Measurements from ENCODE around the gene DCXR.

- no peak for TF ChIP-seq POLR2A (IDR thresholded peaks at IDR 0.05; ENCODE audit: low read depth, low read length)
- TF ChIP-seq CTCF (conservative IDR thresholded peaks at IDR 0.05; ENCODE audit: low read depth, low read length) = no peak
- no peak for TF ChIP-seq NFE2L2 (IDR thresholded peaks at IDR 0.05; ENCODE audit: low read depth, low read length)
- no peak for TF ChIP-seq RAD21 (IDR thresholded peaks at IDR 0.05; ENCODE audit: low read length)
- TF ChIP-seq MXI1 (IDR thresholded peaks at IDR 0.05; ENCODE audit: borderline replicate concordance, low read depth, low read length) = no peak
- no peak for TF ChIP-seq RCOR1 (IDR thresholded peaks at IDR 0.05; ENCODE audit: insufficient replicate concordance, low read length)
- no peak for TF ChIP-seq RFX5 (IDR thresholded peaks at IDR 0.05; ENCODE audit: low read depth, low read length)
- no peak for TF ChIP-seq USF2 (IDR thresholded peaks at IDR 0.05; ENCODE audit: low read depth, low read length)
- TF ChIP-seq MAZ (IDR thresholded peaks at IDR 0.05; ENCODE audit: borderline replicate concordance, low read depth, low read length) = no peak
- no peak for TF ChIP-seq SMC3 (IDR thresholded peaks at IDR 0.05; ENCODE audit: low read depth, low read length)
- no peak for TF ChIP-seq CEBPB (IDR thresholded peaks at IDR 0.05; ENCODE audit: low read depth, low read length)
- TF ChIP-seq MAFK (IDR thresholded peaks at IDR 0.05; ENCODE audit: low read depth, low read length) = no peak
- TF ChIP-seq, protein P1, sequence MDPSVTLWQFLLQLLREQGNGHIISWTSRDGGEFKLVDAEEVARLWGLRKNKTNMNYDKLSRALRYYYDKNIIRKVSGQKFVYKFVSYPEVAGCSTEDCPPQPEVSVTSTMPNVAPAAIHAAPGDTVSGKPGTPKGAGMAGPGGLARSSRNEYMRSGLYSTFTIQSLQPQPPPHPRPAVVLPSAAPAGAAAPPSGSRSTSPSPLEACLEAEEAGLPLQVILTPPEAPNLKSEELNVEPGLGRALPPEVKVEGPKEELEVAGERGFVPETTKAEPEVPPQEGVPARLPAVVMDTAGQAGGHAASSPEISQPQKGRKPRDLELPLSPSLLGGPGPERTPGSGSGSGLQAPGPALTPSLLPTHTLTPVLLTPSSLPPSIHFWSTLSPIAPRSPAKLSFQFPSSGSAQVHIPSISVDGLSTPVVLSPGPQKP (IDR thresholded peaks at IDR 0.05; ENCODE audit: borderline replicate concordance, low read depth, low read length) = no peak
These were observed 50.2 kb downstream of the DCXR start for GRCh38 chr17:81987161-81987770.

Data from IMR-90 (cell line).